Superior temporal gyrus (tissue), 1 donor: ENCODE results near the gene CHST15.
"Not testable (repeated sequence)": the region's sequence is repeated elsewhere in the genome, so short reads cannot be mapped to it uniquely, and the experiment has no call there.

Experiments
- DNase-seq: peaks from one replicate; pipeline ENCODE4 v3.0.0-alpha.2; 2016; ENCODE audit errors: extremely low spot score

Gene CHST15

DNA sequence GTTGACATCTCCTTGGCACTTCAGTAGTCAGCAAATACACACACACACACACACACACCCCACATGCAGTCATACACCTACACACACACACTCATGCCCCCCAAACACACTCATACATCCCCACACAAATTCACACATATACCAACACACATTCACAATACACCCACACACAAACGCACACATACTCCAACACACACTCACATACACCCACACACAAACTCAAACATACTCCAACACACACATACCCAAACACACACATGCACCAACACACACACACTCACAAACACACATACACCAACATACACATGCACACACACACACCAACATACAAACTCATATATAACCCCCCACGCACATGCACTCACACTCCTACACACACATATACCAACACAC lies 31.4 kb upstream of the CHST15 start:
- DNase-seq = no peak

DNA sequence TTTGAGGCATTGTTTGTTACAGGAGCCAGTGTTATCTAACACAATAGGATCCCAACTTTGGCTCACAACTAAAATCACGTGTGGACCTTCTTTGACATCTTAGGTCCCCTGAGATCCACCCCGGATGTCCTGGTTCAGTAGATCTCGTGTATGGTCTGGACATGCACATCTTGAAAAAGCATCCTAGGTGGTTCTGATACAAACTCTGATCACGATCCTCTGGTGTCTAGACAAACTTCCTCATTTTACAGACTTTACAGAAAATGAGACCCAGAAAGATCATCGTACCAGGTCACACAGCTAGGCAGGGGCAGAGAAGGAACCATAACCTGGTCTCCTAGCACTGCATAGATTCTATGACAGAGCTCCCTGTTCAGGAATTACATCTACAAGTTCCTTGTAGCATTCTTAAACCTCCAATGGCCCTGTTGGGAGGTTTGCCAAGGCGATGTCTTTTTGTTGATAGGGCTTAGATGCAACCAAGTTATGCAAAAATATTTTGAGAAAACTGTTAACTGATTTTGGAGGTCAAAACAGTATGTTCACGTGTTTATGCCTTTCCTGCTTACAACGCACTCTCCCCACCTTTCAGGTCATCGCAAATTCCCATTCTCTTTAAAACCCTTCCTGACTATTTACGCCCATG lies 30.8 kb upstream of the CHST15 start:
- DNase-seq = no peak

- no peak for DNase-seq
These were observed 29.8 kb upstream of the CHST15 start for GRCh38 chr10:124123156-124123555.

GRCh38 chr10:124122211-124122610 lies 28.8 kb upstream of the CHST15 start:
- no peak for DNase-seq

GRCh38 chr10:124120410-124121061 lies 27.1 kb upstream of the CHST15 start:
- no peak for DNase-seq

- no peak for DNase-seq
These were observed 26.5 kb upstream of the CHST15 start for GRCh38 chr10:124119946-124120345.

DNA sequence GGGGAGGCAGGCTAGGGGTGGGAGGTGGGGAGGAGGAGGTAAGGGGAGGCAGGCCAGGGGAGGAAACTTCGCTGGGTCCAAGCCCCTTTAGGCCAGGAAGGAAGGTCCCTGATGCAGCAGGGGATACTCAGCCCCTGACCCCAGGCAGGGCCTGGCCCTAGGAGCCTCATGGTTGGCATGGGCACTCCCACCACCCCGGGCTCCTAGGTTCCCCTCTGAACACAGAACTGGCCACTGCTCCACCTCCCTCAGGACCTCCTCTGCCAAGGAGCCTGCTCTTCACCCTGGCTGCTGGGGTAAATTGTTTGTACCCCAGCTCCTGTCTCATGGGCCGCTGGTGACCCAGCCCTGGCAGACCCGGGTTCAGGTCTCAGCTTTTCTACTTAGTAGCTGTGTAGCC lies 25.8 kb upstream of the CHST15 start:
- DNase-seq = no peak

GRCh38 chr10:124117833-124118232 lies 24.4 kb upstream of the CHST15 start:
- no peak for DNase-seq

DNA sequence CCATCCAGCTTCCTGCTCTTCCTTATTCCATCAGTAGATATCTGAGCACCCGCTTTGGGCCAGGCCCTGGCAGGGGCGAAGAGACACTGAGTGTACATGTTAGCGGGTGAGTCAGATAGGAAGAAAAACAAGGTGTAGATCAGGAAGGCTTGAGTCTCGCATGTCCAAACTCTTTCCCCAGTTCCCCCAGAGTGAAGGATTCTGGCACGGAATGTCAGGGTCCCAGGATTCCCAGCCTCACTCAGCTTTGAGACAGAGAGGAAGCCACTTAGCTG lies 24.1 kb upstream of the CHST15 start:
- no peak for DNase-seq

DNA sequence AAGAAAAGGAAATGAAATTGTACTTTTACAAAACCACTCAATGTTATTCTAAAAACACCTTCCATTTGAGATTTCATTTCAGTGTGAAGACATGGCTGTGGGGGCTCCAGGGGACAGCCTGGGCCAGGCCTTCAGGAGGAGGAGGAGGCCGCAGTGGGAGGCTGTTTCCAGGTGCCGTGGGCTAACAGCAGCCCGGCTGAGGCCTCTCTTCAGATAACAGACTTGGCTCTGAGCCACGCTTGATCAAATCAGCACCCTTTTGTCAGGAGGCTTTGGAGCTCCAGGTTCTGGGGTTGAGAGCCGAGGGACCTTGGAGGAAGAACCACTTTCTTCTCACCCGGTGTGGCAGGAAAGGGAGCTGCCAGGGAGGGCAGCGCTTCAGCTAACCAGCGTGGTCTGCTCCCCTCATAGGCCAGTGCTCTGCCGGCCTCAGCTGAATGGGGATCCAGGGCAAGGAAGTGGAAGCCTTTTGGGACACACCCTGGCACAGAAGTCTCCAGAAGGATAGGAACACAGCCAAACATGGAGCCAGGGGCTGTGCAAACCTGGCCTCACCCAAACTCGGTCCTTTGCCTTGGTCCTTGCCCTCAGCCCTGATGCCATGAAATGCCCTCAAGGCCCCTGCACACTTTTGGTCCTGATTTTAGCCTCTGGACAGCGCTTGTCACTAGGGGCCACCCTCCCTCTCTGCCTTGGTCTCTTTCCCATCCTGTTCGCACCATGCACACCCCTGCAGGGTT lies 23.5 kb upstream of the CHST15 start:
- DNase-seq = no peak

DNA sequence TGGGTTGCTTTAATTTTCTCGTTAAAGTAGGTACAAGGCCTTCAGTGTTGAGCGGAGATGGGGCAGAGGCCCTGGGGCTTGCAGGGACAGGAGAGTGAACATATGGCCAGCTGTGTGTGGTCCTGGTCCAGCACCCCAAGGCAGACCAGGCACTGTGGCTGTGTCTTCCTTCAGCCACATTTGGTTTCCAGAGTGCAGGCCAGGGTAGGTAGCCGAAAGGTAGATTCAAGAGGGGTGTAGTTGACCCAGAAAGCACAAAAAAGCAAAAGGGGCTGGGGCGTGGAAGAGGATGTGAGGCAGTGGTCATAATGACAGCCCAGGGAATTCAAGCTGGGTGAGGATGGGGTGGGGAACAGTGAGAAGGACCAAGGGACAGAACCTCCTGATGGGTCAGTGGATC lies 21.3 kb upstream of the CHST15 start:
- no peak for DNase-seq

GRCh38 chr10:124112891-124113580 lies 19.6 kb upstream of the CHST15 start:
- DNase-seq = no peak

DNA sequence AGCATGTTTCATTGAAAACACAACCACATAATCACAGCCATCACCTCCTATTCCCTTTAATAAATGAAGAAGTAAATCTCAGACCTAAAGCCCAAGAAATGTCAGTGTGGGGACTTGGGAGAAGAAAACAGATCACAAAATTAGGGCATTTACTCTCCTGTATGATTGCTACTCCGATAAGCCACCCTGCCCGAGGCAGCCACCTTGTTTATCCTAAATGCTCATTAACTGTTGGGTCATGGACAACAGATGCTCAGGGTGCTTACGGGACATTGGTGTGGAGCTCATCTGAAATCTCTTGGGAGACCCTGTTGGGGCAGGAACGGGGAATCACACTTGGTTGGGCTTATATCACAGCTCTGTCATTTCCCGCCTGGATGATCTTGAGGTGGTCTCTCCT lies 17.5 kb upstream of the CHST15 start:
- no peak for DNase-seq

DNA sequence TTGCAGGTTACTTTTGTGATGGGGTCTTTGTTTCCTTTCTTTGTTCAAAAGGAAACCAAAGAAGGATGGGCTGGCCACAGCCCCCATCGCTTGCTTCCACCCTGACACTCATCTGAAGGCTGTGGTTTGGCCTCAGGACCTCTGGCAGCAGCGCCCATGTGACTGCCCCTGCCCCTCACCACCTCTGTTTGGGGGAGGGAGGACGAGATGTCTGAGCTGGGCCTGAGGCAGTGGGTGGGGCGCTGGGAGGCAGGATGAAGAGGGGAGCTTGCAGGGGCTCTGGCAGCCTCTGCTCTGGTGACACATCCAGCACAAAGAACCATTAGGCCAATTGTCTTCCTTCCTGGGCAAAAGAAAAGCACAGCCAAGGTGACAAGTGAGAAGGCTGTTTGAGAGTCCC lies 15.9 kb upstream of the CHST15 start:
- no peak for DNase-seq

- no peak for DNase-seq
These were observed 13.7 kb upstream of the CHST15 start for GRCh38 chr10:124107072-124107471.

DNA sequence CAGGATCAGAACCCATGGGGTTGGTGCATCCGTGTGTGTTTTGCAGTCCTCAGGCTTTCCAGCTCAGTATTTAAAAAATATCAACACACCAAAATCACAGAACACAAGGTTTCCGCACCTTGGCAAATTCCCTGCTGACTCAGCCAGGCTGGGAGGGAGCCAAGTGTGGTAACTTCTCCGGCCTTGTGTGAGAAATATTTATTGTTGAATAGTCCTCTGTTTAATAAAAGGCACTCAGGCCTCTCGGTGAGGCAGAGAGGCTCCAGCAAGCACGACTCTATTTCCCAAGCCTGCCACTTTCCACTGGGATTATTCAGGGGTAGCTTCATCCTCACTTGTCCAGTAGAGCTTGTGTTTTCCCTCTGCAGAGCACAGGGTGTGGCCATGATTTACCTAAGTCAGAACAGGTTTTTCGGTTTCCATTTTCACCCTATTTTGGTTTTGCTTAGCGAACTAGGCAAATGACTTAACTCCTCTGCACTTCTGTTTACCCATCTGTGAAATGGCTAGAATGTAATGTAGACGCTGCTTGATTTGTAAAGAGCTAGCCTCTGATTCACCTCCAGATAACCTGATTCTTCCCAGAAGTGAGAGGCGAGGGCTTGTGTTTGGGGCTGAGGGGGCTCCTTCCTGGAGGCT lies 13.0 kb upstream of the CHST15 start:
- DNase-seq = no peak

GRCh38 chr10:124105594-124105993 lies 12.2 kb upstream of the CHST15 start:
- DNase-seq = no peak

GRCh38 chr10:124105045-124105444 lies 11.6 kb upstream of the CHST15 start:
- DNase-seq = no peak

GRCh38 chr10:124104011-124104627 lies 10.7 kb upstream of the CHST15 start:
- no peak for DNase-seq

GRCh38 chr10:124101351-124101750 lies 8.0 kb upstream of the CHST15 start:
- no peak for DNase-seq

DNA sequence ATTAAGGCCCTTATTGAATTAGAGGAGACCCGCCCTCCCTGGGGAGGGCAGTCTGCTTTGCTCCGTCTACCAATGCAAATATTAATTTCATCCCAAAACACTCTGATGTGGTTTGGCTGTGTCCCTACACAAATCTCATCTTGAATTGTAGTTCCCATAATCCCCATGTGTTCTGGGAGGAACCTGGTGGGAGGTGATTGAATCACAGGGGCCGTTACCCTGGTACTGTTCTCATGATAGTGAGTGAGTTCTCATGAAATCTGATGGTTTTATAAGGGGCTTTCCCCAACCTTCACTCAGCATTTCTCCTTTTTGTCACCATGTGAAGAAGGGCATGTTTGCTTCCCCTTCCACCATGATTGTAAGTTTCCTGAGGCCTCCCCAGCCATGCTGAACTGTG lies 7.3 kb upstream of the CHST15 start:
- DNase-seq = not testable (repeated sequence)

GRCh38 chr10:124100124-124100523 lies 6.7 kb upstream of the CHST15 start:
- DNase-seq = no peak
